ENCODE measurements around the gene SMIM7.

GRCh38 chr19:16620584-16620983, 39.4 kb downstream of the SMIM7 start:
- no peak for TF ChIP-seq CTCF (IDR thresholded peaks at IDR 0.05)
- TF ChIP-seq POLR2A (IDR thresholded peaks at IDR 0.05): no peak

All from heart left ventricle (tissue), 13 donors.